Skeletal muscle satellite cell (primary cell): ENCODE measurements around the gene SPO11.

ENCODE experiments used
- H3K27me3 ChIP-seq: 2 replicates; pipeline ENCODE4 v1.7.0; 2013; ENCODE audit warnings: low read length; ENCODE audit not compliant: control insufficient read depth, insufficient read depth
- H3K36me3 ChIP-seq: 2 replicates; pipeline ENCODE4 v1.7.0; 2013; ENCODE audit warnings: mild to moderate bottlenecking, control low read depth, low read length; ENCODE audit not compliant: insufficient read depth
- H3K4me1 ChIP-seq: 2 replicates; pipeline ENCODE4 v1.7.0; 2013; ENCODE audit warnings: low read length; ENCODE audit not compliant: control insufficient read depth, insufficient read depth
- H3K4me2 ChIP-seq: 2 replicates; pipeline ENCODE4 v1.7.0; 2013; ENCODE audit warnings: mild to moderate bottlenecking, low read length
- H3K4me3 ChIP-seq: 2 replicates; pipeline ENCODE4 v1.7.0; 2013; ENCODE audit warnings: low read length
- H3K9ac ChIP-seq: 2 replicates; pipeline ENCODE4 v1.7.0; 2013; ENCODE audit warnings: mild to moderate bottlenecking, low read depth, low read length, moderate library complexity
- H3K9me3 ChIP-seq: replicated peaks from 2 replicates; pipeline ENCODE4 v1.7.0; 2013; ENCODE audit warnings: mild to moderate bottlenecking, control low read depth, low read length

Gene SPO11

DNA sequence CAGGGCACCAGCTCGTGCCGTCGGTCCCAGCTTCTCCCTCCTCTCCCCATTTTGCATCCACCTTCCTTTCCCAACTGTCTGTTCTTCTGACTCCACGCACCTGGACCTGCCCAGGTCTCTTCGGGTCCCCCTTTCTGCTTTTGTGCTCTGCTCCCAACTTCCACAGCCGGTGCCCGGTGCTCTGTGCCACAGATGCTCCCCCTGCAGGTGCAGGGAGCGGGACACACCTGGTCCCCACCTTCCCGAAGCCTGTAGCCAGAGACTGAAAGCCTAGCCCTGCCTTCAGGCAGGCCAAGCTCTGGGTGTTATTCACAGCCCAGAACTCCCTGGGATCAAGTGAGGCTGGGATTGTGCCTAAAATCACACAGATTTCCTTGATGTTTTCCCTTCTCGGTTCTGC lies 38.6 kb upstream of the SPO11 start:
- Histone ChIP-seq H3K9ac (no peak overlapping the region), H3K36me3 (no peaks in the 10 kb centered on the region), H3K27me3 (peaks cover 6% of the 10 kb centered on the region), H3K4me2 (no peak overlapping the region), H3K4me1 (no peaks in the 10 kb centered on the region), H3K4me3 (no peak overlapping the region), H3K9me3 (no peaks in the 10 kb centered on the region)

DNA sequence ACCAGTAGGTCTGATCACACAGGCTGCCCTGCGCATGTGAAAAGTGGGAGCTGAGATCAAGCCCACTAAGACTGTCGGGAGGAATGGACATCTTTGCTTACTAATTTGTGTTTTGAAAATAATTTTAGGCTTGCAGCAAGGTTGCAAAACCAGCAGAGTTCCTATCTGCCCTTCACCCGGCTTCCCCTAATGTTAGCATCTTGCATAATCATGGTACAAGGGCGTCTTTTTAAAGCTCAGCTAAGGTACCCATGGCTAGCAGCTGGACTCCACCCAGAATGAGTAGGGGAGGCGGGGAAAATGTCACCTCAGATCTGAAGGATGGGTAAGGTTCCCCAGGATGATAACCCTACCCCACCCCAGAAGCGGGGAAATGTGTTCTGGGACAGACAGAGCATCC lies 37.9 kb upstream of the SPO11 start:
- Histone ChIP-seq H3K27me3 (peaks cover 6% of the 10 kb centered on the region), H3K36me3 (no peaks in the 10 kb centered on the region), H3K9ac (no peak overlapping the region), H3K9me3 (no peaks in the 10 kb centered on the region), H3K4me2 (no peak overlapping the region), H3K4me3 (no peak overlapping the region), H3K4me1 (no peaks in the 10 kb centered on the region)

DNA sequence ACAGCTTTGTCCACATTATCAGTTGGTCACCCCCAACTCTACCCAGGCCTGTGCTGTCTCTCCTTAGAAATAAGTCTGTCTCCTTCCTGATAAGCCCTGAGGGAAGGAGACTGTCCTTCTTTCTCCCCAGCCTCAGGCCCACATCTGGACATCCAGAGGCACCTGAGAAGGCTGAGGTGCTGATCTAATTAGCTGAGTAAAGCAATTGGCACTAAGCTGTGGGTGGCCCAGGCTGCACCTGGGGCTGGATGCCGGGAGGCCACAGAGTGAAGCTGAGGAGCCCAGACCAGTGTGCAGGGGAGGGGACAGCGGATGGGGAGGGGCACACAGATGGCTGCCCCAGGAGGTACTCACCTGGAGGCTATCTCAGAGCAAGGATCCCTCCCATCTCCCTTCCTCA lies 37.0 kb upstream of the SPO11 start:
- Histone ChIP-seq H3K27me3 (peaks cover 6% of the 10 kb centered on the region), H3K9ac (no peak overlapping the region), H3K4me3 (no peak overlapping the region), H3K4me2 (no peak overlapping the region), H3K4me1 (no peaks in the 10 kb centered on the region), H3K9me3 (no peaks in the 10 kb centered on the region), H3K36me3 (no peaks in the 10 kb centered on the region)

DNA sequence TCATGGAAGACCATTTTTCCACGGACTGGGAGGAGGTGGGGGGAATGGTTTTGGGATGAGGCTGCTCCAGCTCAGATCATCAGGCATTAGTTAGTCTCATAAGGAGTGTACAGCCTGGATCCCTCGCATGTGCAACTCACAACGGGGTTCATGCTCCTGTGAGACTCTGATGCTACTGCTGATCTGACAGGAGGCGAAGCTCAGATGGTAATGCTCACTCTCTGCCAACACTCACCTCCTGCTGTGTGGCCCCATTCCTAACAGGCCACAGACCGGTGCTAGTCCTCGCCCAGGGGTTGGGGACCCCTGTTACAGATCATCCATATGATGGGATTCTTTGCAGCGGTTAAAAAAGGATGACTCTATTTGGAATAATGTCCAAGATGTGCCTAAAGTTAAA lies 35.6 kb upstream of the SPO11 start:
- Histone ChIP-seq H3K9ac (no peak overlapping the region), H3K4me2 (no peak overlapping the region), H3K9me3 (no peaks in the 10 kb centered on the region), H3K27me3 (no peaks in the 10 kb centered on the region), H3K4me3 (no peak overlapping the region), H3K4me1 (no peaks in the 10 kb centered on the region), H3K36me3 (no peaks in the 10 kb centered on the region)

DNA sequence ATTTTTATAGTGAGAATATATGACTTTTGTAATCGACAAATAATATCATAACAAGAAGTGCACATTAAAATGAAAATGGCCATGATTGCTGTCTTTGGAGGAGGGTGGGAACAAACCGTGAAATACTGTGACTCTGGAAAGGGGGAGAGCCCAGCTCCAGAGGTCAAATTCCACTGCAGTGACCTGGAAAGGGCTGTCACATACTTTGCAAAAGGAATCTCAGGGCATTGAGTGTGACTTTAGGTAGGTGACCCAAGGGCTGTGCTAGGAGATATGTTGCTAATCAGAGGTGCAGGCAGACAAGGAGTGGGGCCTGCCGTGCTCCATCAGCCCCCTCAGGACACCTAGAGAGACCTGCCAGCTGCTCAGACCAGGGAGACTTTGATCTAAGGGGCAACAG lies 35.1 kb upstream of the SPO11 start:
- Histone ChIP-seq H3K4me2 (no peak overlapping the region), H3K4me1 (no peaks in the 10 kb centered on the region), H3K36me3 (no peaks in the 10 kb centered on the region), H3K9ac (no peak overlapping the region), H3K9me3 (no peaks in the 10 kb centered on the region), H3K27me3 (no peaks in the 10 kb centered on the region), H3K4me3 (no peak overlapping the region)

DNA sequence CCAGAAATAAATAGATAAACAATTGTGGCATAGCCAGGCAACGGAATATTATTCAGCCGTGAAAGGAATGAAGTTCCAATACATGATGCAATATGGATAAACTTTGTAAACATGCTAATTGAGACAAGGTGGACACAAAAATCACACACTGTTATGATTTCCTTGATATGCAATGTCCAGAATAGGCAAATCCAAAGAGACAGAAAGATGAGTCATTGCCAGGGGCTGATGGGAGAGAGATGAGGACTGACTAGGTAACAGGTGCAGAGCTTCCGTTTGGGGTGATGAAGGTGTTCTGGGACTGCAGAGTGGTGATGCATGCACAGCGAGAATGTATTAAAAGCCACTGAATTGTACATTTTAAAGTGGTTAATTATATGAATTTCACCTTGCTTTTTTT lies 31.1 kb upstream of the SPO11 start:
- H3K9me3 ChIP-seq, result no peaks in the 10 kb centered on the region
- H3K4me2 ChIP-seq, result no peak overlapping the region
- no peak overlapping the region for H3K9ac ChIP-seq
- no peak overlapping the region for H3K4me3 ChIP-seq
- no peaks in the 10 kb centered on the region for H3K36me3 ChIP-seq
- no peaks in the 10 kb centered on the region for H3K27me3 ChIP-seq
- H3K4me1 ChIP-seq, result no peaks in the 10 kb centered on the region

DNA sequence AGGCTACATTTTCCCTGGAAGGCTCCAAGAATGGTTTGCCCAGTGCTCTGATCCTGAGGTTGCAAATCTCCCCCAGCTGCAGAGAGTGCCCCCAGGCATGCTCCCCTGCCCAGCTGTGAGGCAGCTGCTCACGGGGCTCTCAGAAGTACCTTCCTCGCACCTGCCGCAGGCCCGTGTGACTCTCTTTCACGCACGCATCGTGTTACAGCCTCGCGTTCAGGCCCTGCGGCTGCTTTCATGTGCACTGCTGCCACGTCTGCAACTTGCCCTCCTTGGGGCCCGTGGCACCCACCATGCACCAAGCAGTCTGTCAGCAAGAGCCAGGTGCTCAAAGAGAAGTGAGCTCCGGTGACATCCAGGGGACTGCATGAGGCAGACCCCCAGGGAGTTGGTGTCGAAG lies 28.6 kb upstream of the SPO11 start:
- H3K9ac ChIP-seq, result no peak overlapping the region
- H3K27me3 ChIP-seq, result no peaks in the 10 kb centered on the region
- no peak overlapping the region for H3K4me3 ChIP-seq
- H3K9me3 ChIP-seq, result no peaks in the 10 kb centered on the region
- no peaks in the 10 kb centered on the region for H3K4me1 ChIP-seq
- no peak overlapping the region for H3K4me2 ChIP-seq
- H3K36me3 ChIP-seq, result no peaks in the 10 kb centered on the region

DNA sequence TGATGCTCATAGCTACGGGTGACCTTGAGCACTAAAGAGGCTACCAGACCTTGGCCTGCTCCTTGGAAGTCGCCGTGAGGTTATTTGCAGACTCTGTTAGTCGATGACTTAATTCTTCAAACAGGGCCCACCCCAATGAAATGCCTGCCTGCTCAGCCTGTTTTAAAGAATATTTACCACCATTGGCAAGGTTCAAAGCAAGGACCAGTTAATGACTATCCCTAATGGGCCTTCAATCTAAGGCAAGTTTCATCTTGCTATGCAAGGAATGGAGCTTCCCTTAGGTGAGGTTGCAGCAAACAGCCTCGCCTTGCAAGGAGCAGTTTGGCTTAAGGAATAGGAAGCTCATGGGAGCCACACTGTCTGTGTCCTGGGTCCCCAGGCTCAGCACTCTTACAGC lies 22.9 kb upstream of the SPO11 start:
- Histone ChIP-seq H3K4me3 (no peak overlapping the region), H3K4me1 (no peaks in the 10 kb centered on the region), H3K27me3 (no peaks in the 10 kb centered on the region), H3K36me3 (no peaks in the 10 kb centered on the region), H3K9ac (no peak overlapping the region), H3K4me2 (no peak overlapping the region), H3K9me3 (no peaks in the 10 kb centered on the region)

DNA sequence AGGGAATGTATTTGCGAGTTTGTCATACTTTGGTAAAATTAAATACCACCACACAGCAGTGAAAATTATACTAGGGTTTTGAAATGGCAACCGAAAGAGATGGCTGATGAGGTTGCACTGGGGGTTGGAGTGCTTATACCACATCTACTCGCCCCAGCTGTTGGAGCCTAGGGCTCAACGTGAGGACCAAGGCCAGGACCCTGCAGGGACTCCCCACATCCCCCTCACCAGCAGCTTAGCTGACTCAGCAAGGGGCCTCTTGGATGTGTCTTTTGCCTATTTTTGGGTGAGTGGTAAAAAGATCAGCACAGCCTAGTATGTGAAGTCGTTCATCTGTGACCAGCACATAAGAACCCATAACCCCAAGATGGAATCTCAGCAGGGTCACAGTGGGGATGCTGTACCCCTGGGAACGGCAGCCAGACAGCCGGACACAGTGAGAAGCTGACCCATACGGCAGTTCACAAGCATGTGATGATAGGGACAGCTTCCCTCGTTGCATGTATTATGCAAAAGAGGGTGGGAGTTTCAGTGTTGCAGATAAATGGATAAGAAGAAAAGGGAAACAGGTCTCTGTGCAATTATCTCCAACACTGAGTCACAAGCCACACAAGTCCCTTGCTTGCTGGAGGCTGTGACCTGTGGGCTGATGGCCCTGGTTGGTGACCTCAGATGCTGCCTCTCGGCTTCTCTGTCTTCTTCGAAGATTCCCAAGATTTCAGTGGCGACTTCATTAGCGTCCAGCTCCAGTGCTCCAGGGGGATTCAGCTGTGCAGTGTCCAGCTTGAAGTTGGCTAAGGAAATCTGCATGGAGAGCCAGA lies 20.9 kb upstream of the SPO11 start:
- Histone ChIP-seq H3K4me2 (no peak overlapping the region), H3K9ac (no peak overlapping the region), H3K36me3 (no peaks in the 10 kb centered on the region), H3K4me3 (no peak overlapping the region), H3K9me3 (no peaks in the 10 kb centered on the region), H3K27me3 (no peaks in the 10 kb centered on the region), H3K4me1 (no peaks in the 10 kb centered on the region)

DNA sequence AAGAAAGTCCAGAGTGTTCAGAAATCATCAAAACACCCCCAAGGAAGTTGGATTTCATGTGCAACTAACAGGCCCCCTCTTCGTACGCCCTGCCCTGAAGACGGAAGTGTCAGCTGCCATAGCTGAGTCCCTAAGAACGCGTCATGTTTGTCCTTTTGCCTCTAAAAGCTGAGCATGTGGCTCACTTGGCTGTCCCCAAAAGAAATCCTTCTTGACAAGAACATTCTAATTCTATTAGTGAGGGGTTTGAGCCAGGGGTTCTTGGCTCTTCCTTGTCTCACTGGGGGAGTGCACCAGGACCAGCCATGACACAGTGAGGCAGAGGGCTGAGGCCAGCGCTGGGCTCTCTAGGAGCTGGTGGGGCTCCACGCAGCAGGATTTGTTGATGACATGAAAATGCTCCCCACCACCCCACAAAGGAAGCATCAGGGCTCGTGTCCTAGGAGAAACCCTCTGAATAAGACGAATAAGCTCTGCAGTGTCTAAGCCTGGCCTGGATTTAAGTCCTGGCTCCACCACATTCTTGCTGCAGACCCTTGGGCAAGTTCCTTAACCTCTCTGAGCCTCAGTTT lies 20.0 kb upstream of the SPO11 start:
- no peak overlapping the region for H3K4me2 ChIP-seq
- no peak overlapping the region for H3K4me3 ChIP-seq
- no peaks in the 10 kb centered on the region for H3K27me3 ChIP-seq
- no peaks in the 10 kb centered on the region for H3K9me3 ChIP-seq
- H3K4me1 ChIP-seq, result no peaks in the 10 kb centered on the region
- no peaks in the 10 kb centered on the region for H3K36me3 ChIP-seq
- H3K9ac ChIP-seq, result no peak overlapping the region

DNA sequence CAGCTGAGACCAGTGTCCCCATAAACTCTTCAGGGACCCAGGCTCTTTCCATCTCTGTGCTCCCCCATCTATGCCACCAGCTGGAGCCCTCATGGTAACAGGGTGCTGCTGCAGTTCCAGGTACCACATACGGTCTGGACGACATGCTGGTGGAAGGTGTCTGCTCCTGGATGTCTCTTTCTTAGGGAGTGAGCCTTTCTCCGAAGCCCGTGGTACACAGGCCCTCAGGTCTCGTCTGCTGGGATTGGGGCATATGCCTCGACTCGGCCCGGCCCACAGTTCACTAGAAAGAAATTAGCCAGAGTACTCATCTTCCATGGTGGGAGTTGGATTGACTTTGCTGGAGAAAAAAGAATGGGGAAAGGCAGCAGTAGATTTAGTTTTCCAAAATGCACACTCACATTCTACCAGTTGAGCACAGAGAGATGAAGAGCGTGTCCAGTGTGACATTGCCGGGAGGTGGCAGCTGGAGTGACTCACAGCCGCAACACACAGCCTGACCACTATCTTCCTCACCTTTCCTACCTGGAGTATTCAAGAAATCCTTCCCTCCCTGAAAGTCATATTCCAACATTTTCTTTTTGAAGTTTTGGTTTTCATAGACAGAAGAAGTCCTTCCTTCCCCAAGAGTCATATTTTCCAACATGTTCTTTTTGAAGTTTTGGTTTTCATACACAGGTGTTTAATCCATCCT lies 18.6 kb upstream of the SPO11 start:
- Histone ChIP-seq H3K9ac (no peak overlapping the region), H3K4me2 (no peak overlapping the region), H3K4me3 (no peak overlapping the region), H3K27me3 (peaks cover 2% of the 10 kb centered on the region), H3K4me1 (no peaks in the 10 kb centered on the region), H3K36me3 (no peaks in the 10 kb centered on the region), H3K9me3 (no peaks in the 10 kb centered on the region)

DNA sequence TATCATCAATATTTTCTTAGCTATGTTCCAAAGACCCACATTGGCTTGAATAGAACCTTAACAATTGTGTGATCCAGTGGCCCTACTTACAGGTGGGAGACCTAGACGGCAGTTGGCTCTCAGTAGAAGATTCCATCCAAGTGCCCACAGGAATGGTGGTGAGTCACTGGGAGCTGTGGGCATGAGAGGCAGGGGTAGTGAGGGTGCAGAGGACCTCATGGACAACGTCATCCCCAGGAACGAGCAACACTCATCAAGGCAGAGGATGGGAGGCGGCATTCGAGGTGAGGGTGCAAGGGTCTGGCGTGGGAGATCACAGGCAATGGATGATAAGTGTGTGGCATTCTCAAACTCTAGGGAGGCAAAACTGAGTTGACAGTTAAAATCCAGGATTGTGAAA lies 17.5 kb upstream of the SPO11 start:
- Histone ChIP-seq H3K4me3 (no peak overlapping the region), H3K4me2 (no peak overlapping the region), H3K36me3 (no peaks in the 10 kb centered on the region), H3K9me3 (no peaks in the 10 kb centered on the region), H3K4me1 (no peaks in the 10 kb centered on the region), H3K9ac (no peak overlapping the region), H3K27me3 (peaks cover 2% of the 10 kb centered on the region)
